ENCODE data around the gene AMBP. TPM values are rescaled to one million over a fixed set of nuclear protein-coding genes. Genes with fewer than 3 reads are reported as not detected.

Gene AMBP
- total and polyA plus RNA-seq, 7 donors: 0.16 to 0.84 TPM; not detected in 5

GRCh38 chr9:114061830-114062474 is 16.1 kb downstream of the AMBP start:
- TF ChIP-seq CTCF (IDR thresholded peaks at IDR 0.05): no peak
- Histone ChIP-seq H3K36me3 (ENCODE audit: insufficient read depth in 1 of 2, low read depth in 1 of 2) (no peaks in the 10 kb centered on the region), H3K4me1 (peaks cover 11% of the 10 kb centered on the region), H3K27me3 (ENCODE audit: insufficient read depth in 3 of 3, low read length in 2 of 3) (peaks cover 0 to 4% (median 0%) of the 10 kb centered on the region in 3 donors), H3K27ac (no peak overlapping the region), H3K9me3 (no peaks in the 10 kb centered on the region), H3K4me3 (no peak overlapping the region)
- ATAC-seq: no peak
- no peak for DNase-seq
- WGBS, 3 donors: 77 to 83% (median 80%) methylated on average over 4 of the region's 4 CpGs
- intact Hi-C loops (cut with DNase I): no loop called here

GRCh38 chr9:114061292-114061691 is 16.8 kb downstream of the AMBP start:
- no peaks in the 10 kb centered on the region for H3K9me3 ChIP-seq
- no peak for DNase-seq
- H3K4me1 ChIP-seq: peaks cover 11% of the 10 kb centered on the region
- H3K36me3 ChIP-seq (ENCODE audit: insufficient read depth in 1 of 2, low read depth in 1 of 2): no peaks in the 10 kb centered on the region
- peaks cover 0 to 4% (median 0%) of the 10 kb centered on the region in 3 donors for H3K27me3 ChIP-seq (ENCODE audit: insufficient read depth in 3 of 3, low read length in 2 of 3)
- no peak for TF ChIP-seq CTCF (IDR thresholded peaks at IDR 0.05)
- no peak overlapping the region for H3K4me3 ChIP-seq
- 96 to 98% (median 97%) methylated on average over 12 of the region's 12 CpGs for WGBS, 3 donors
- H3K27ac ChIP-seq: no peak overlapping the region
- ATAC-seq: no peak
- intact Hi-C loops (cut with DNase I): no loop called here

- TF ChIP-seq CTCF (IDR thresholded peaks at IDR 0.05): no peak
- intact Hi-C loops (cut with DNase I): no loop called here
Observed at GRCh38 chr9:114060711-114061110, 17.4 kb downstream of the AMBP start.

GRCh38 chr9:114060070-114060469 is 18.0 kb downstream of the AMBP start:
- intact Hi-C loops (cut with DNase I): no loop called here
- Histone ChIP-seq H3K27me3 (ENCODE audit: insufficient read depth in 3 of 3, low read length in 2 of 3) (peaks cover 0 to 4% (median 0%) of the 10 kb centered on the region in 3 donors), H3K4me3 (no peak overlapping the region), H3K9me3 (no peaks in the 10 kb centered on the region), H3K4me1 (peaks cover 11% of the 10 kb centered on the region), H3K36me3 (ENCODE audit: insufficient read depth in 1 of 2, low read depth in 1 of 2) (no peaks in the 10 kb centered on the region), H3K27ac (no peak overlapping the region)
- 60 to 73% (median 61%) methylated on average over 8 of the region's 8 CpGs for WGBS, 3 donors
- no peak for TF ChIP-seq CTCF (IDR thresholded peaks at IDR 0.05)
- no peak for ATAC-seq
- DNase-seq: no peak

More at GRCh38 chr9:114060711-114061110, 17.4 kb downstream of the AMBP start:
- no peak for DNase-seq
- Histone ChIP-seq H3K4me3 (no peak overlapping the region), H3K27ac (no peak overlapping the region), H3K4me1 (peaks cover 11% of the 10 kb centered on the region), H3K27me3 (ENCODE audit: insufficient read depth in 3 of 3, low read length in 2 of 3) (peaks cover 0 to 4% (median 0%) of the 10 kb centered on the region in 3 donors), H3K9me3 (no peaks in the 10 kb centered on the region), H3K36me3 (ENCODE audit: insufficient read depth in 1 of 2, low read depth in 1 of 2) (no peaks in the 10 kb centered on the region)
- WGBS, 3 donors: 78 to 84% (median 78%) methylated on average over 9 of the region's 9 CpGs
- no peak for ATAC-seq
